HepG2 (cell line): ENCODE measurements around the gene LRBA. TPM values are rescaled to one million over a fixed set of nuclear protein-coding genes. Genes with fewer than 3 reads are reported as not detected.

Source experiments
- CEBPB ChIP-seq: IDR thresholded peaks from 2 replicates; pipeline ENCODE4 v1.6.1; 2011; ENCODE audit warnings: low read depth, low read length, improper control_type of control experiment, borderline replicate concordance
- FOXA3 ChIP-seq: IDR thresholded peaks from 2 replicates; pipeline ENCODE4 v1.6.1; 2016; ENCODE audit warnings: missing genetic modification reagents, missing compliant biosample characterization
- HDAC6 ChIP-seq: fragments of 200-600 bp; sonication (generic); IDR thresholded peaks from 2 replicates; pipeline ENCODE4 v1.7.0; 2017; ENCODE audit warnings: mild to moderate bottlenecking, antibody characterized with exemption, low read length, low read depth
- MTF1 ChIP-seq: sonication (generic); formaldehyde crosslinking; IDR thresholded peaks from 2 replicates; pipeline ENCODE4 v1.5.0; 2020; ENCODE audit warnings: missing genetic modification reagents
- NR2F1 ChIP-seq, 2 experiments: fragments of 450-650 bp in 1 of 2; formaldehyde crosslinking in 1 of 2; IDR thresholded peaks; 2 replicates each; pipeline versions ENCODE4 v1.5.0 to v1.6.1; 2016 to 2020; ENCODE audit warnings: mild to moderate bottlenecking in 1 of 2, missing compliant biosample characterization in 1 of 2, missing genetic modification reagents in 1 of 2, moderate library complexity in 1 of 2
- PHF8 ChIP-seq: sonication (generic); formaldehyde crosslinking; IDR thresholded peaks from 2 replicates; pipeline ENCODE4 v1.5.0; 2020; ENCODE audit warnings: missing genetic modification reagents
- POGZ ChIP-seq: sonication (generic); formaldehyde crosslinking; IDR thresholded peaks from 2 replicates; pipeline ENCODE4 v1.4.0; 2020; ENCODE audit warnings: mild to moderate bottlenecking, missing genetic modification reagents
- SAFB2 ChIP-seq: sonication (generic); formaldehyde crosslinking; IDR thresholded peaks from 2 replicates; pipeline ENCODE4 v1.5.1; 2020; ENCODE audit warnings: missing genetic modification reagents, low read depth, mild to moderate bottlenecking, borderline replicate concordance
- SP4 ChIP-seq: sonication (generic); formaldehyde crosslinking; IDR thresholded peaks from 2 replicates; pipeline ENCODE4 v1.8.1; 2023; ENCODE audit warnings: mild to moderate bottlenecking, missing genetic modification reagents
- ZMYM2 ChIP-seq: sonication (generic); formaldehyde crosslinking; IDR thresholded peaks from 2 replicates; pipeline ENCODE4 v1.8.0; 2022; ENCODE audit warnings: mild to moderate bottlenecking, missing genetic modification reagents
- ZNF644 ChIP-seq: IDR thresholded peaks from 2 replicates; pipeline ENCODE4 v1.6.1; 2016; ENCODE audit warnings: low read depth
- ZNF660 ChIP-seq: sonication (generic); formaldehyde crosslinking; IDR thresholded peaks from 2 replicates; pipeline ENCODE4 v1.5.1; 2020; ENCODE audit warnings: mild to moderate bottlenecking, low read depth, missing genetic modification reagents, borderline replicate concordance
- ZNF749 ChIP-seq: sonication (generic); formaldehyde crosslinking; IDR thresholded peaks from 2 replicates; pipeline ENCODE4 v1.8.0; 2022; ENCODE audit warnings: mild to moderate bottlenecking, missing genetic modification reagents, moderate library complexity, borderline replicate concordance
- polyA plus RNA-seq, 8 experiments: library from polyadenylated mRNA; depleted of rRNA in 3 of 8; stranded (reverse) in 7 of 8; unstranded in 1 of 8; fragments of >200 nt; fragmentation: Illumina TruSeq in 4 of 8; extraction: Trizol in 4 of 8; gene quantifications; 2 replicates each; pipeline versions ENCODE4 v1.2.1 to v1.2.3, GENCODE V29; 2011 to 2016; ENCODE audit warnings: low read depth in 4 of 8, missing spikeins in 1 of 8, mixed read lengths in 1 of 8; ENCODE audit not compliant: insufficient read depth in 1 of 8
- total RNA-seq, 5 experiments: library from RNA; depleted of rRNA; stranded (reverse); fragments of >200 nt; fragmentation: Illumina TruSeq; extraction: Trizol; gene quantifications; 2 replicates each; pipeline ENCODE4 v1.2.3, GENCODE V29; 2016; ENCODE audit warnings: low read depth in 1 of 5
- TF ChIP-seq, protein P1 (sequence below): sonication (generic); formaldehyde crosslinking; IDR thresholded peaks from 2 replicates; pipeline ENCODE4 v1.5.0; 2020; ENCODE audit warnings: missing genetic modification reagents
- TF ChIP-seq, protein P2 (sequence below), 2 experiments: fragments of 450-650 bp in 1 of 2; sonication (generic) in 1 of 2; formaldehyde crosslinking; IDR thresholded peaks; 2 replicates each; pipeline versions ENCODE4 v1.5.0 to v1.8.0; 2020 to 2022; ENCODE audit warnings: mild to moderate bottlenecking in 1 of 2, missing genetic modification reagents in 1 of 2
- TF ChIP-seq, protein P3 (sequence below): IDR thresholded peaks from 2 replicates; pipeline ENCODE4 v1.6.1; 2012; ENCODE audit warnings: low read depth, low read length, improper control_type of control experiment
- TF ChIP-seq, protein P4 (sequence below): sonication (generic); formaldehyde crosslinking; IDR thresholded peaks from 2 replicates; pipeline ENCODE4 v1.8.1; 2023; ENCODE audit warnings: mild to moderate bottlenecking, missing genetic modification reagents, borderline replicate concordance

Gene LRBA
- total and polyA plus RNA-seq, 2 of the 13 experiments (the other 11 are each of a cell fraction or from before 2014, with no cell fraction given) = 21.0 to 37.2 TPM

DNA sequence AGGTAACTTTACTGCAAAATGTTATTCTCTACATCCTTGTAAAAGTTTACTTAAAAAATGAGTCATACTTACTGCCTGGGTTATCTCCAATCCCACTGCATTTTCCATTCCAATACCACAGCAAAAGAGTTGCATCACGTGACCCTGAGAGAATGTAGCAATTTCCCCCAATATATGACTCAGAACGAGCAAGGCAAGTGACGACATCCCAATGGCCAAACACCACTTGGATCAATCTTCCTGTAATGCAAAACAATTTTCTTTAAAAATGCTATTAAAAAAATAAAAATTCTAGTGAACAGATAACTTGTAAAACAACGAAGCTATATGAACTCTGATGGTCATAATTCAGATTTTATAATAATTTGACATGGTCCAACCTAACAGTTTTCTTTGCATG, 712.5 kb downstream of the LRBA start (continued):
- 0 out of 2 replicates have a peak, but pooled peaks have one; percentile 33 for TF ChIP-seq ZMYM2
- TF ChIP-seq NR2F1 (CRISPR knock-in tag; IDR thresholded peaks at IDR 0.05) = peak in 1 of 2 experiments; percentile 33; a peak in 1 of 4 replicates
- TF ChIP-seq FOXA3 (CRISPR knock-in tag) = peak; percentile 54; the same call in 1 of the 2 replicates
- TF ChIP-seq SP4 = no peak
- TF ChIP-seq, protein P1, sequence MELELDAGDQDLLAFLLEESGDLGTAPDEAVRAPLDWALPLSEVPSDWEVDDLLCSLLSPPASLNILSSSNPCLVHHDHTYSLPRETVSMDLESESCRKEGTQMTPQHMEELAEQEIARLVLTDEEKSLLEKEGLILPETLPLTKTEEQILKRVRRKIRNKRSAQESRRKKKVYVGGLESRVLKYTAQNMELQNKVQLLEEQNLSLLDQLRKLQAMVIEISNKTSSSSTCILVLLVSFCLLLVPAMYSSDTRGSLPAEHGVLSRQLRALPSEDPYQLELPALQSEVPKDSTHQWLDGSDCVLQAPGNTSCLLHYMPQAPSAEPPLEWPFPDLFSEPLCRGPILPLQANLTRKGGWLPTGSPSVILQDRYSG (CRISPR knock-in tag) = no peak
- TF ChIP-seq, protein P2, sequence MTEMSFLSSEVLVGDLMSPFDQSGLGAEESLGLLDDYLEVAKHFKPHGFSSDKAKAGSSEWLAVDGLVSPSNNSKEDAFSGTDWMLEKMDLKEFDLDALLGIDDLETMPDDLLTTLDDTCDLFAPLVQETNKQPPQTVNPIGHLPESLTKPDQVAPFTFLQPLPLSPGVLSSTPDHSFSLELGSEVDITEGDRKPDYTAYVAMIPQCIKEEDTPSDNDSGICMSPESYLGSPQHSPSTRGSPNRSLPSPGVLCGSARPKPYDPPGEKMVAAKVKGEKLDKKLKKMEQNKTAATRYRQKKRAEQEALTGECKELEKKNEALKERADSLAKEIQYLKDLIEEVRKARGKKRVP (CRISPR knock-in tag; IDR thresholded peaks at IDR 0.05) = peak in 1 of 2 experiments; percentile 91; a peak in 2 of 4 replicates
- TF ChIP-seq PHF8 (CRISPR knock-in tag) = no peak
- TF ChIP-seq POGZ (CRISPR knock-in tag) = peak; percentile 98
- TF ChIP-seq ZNF749 (CRISPR knock-in tag) = no peak
- TF ChIP-seq SAFB2 (CRISPR knock-in tag) = no peak
- TF ChIP-seq CEBPB = peak; percentile 95
- TF ChIP-seq ZNF660 (CRISPR knock-in tag) = no peak
- TF ChIP-seq ZNF644 (CRISPR knock-in tag) = peak; percentile 99
- TF ChIP-seq MTF1 (CRISPR knock-in tag) = no peak
- TF ChIP-seq, protein P3, sequence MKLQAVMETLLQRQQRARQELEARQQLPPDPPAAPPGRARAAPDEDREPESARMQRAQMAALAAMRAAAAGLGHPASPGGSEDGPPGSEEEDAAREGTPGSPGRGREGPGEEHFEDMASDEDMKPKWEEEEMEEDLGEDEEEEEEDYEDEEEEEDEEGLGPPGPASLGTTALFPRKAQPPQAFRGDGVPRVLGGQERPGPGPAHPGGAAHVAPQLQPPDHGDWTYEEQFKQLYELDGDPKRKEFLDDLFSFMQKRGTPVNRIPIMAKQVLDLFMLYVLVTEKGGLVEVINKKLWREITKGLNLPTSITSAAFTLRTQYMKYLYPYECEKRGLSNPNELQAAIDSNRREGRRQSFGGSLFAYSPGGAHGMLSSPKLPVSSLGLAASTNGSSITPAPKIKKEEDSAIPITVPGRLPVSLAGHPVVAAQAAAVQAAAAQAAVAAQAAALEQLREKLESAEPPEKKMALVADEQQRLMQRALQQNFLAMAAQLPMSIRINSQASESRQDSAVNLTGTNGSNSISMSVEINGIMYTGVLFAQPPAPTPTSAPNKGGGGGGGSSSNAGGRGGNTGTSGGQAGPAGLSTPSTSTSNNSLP = no peak
- TF ChIP-seq, protein P4, sequence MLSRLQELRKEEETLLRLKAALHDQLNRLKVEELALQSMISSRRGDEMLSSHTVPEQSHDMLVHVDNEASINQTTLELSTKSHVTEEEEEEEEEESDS = no peak
- TF ChIP-seq HDAC6 = no peak
